H1 (cell line): ENCODE measurements around the gene KRT83. TPM values are rescaled to one million over a fixed set of nuclear protein-coding genes. Genes with fewer than 3 reads are reported as not detected.

Experiments
- CTCF ChIA-PET: fragments of 300-600 bp; sonication (Branson Sonifier 250); formaldehyde crosslinking; loops from one replicate; lab custom pipeline; 2021; ENCODE audit not compliant: partially characterized antibody; lab: Charles Lee
- POLR2A ChIA-PET: fragments of 300-600 bp; sonication (Branson Sonifier 250); formaldehyde crosslinking; loops from one replicate; lab custom pipeline; 2021; ENCODE audit warnings: inconsistent platforms; ENCODE audit not compliant: partially characterized antibody; lab: Charles Lee
- DNase-seq, 2 experiments: peaks; one replicate each; pipeline versions ENCODE4 v3.0.0 to v3.0.0-alpha.2; 2010 to 2022; ENCODE audit warnings: low spot score in 2 of 2, low read depth in 1 of 2, mixed read lengths in 1 of 2
- FAIRE-seq: peaks from 2 replicates; lab custom pipeline; 2011; peaks lifted over from hg19 to GRCh38; lab: Jason Lieb, UNC
- H2AFZ ChIP-seq: 2 replicates; pipeline ENCODE4 v1.8.1; 2012; ENCODE audit warnings: low read length, inconsistent platforms
- H2AK5ac ChIP-seq: 2 replicates; pipeline ENCODE4 v1.6.1; 2013; ENCODE audit warnings: low read depth, low read length
- H2BK120ac ChIP-seq: replicated peaks from 2 replicates; pipeline ENCODE3; 2013; ENCODE audit warnings: low read depth, low read length, inconsistent platforms
- H2BK12ac ChIP-seq: 2 replicates; pipeline ENCODE4 v1.6.1; 2013; ENCODE audit warnings: low read depth, low read length
- H2BK15ac ChIP-seq: 2 replicates; pipeline ENCODE4 v1.6.1; 2013; ENCODE audit warnings: low read length
- H2BK20ac ChIP-seq: 2 replicates; pipeline ENCODE4 v1.6.1; 2013; ENCODE audit warnings: low read length
- H2BK5ac ChIP-seq: 2 replicates; pipeline ENCODE4 v1.6.1; 2013; ENCODE audit warnings: low read depth, low read length
- H3K14ac ChIP-seq: 2 replicates; pipeline ENCODE4 v1.6.1; 2013; ENCODE audit warnings: inconsistent platforms; ENCODE audit not compliant: insufficient read length
- H3K18ac ChIP-seq: 2 replicates; pipeline ENCODE4 v1.6.1; 2013; ENCODE audit warnings: low read length; ENCODE audit errors: extremely low read depth
- H3K23ac ChIP-seq: 2 replicates; pipeline ENCODE4 v1.6.1; 2013; ENCODE audit warnings: inconsistent platforms; ENCODE audit not compliant: insufficient read length
- H3K23me2 ChIP-seq: 2 replicates; pipeline ENCODE4 v1.6.1; 2013; ENCODE audit warnings: low read depth, low read length
- H3K27ac ChIP-seq: 2 replicates; pipeline ENCODE4 v1.6.1; 2011; ENCODE audit warnings: low read depth, low read length, inconsistent platforms
- H3K27me3 ChIP-seq, 4 experiments: replicated peaks in 1 of 4; 1 replicate in 1 of 4; 2 replicates in 3 of 4; pipeline versions ENCODE4 v1.6.1 to v1.8.1; 2011 to 2013; ENCODE audit warnings: low read length in 3 of 4, mild to moderate bottlenecking in 3 of 4, inconsistent platforms in 2 of 4, mixed read lengths in 2 of 4, moderate library complexity in 1 of 4; ENCODE audit not compliant: control insufficient read depth in 3 of 4, insufficient read depth in 3 of 4; ENCODE audit errors: extremely low read depth in 1 of 4
- H3K36me3 ChIP-seq, 4 experiments: 2 replicates each; pipeline versions ENCODE4 v1.6.1 to v1.8.1; 2011 to 2013; ENCODE audit warnings: mild to moderate bottlenecking in 4 of 4, low read length in 3 of 4, moderate library complexity in 2 of 4, control low read depth in 1 of 4, inconsistent platforms in 1 of 4; ENCODE audit not compliant: insufficient read depth in 4 of 4, control insufficient read depth in 2 of 4
- H3K4ac ChIP-seq: replicated peaks from 2 replicates; pipeline ENCODE3; 2013; ENCODE audit warnings: low read length, low read depth, mixed read lengths, inconsistent platforms; ENCODE audit not compliant: insufficient read length
- H3K4me1 ChIP-seq, 4 experiments: replicated peaks in 1 of 4; 1 replicate in 1 of 4; 2 replicates in 3 of 4; pipeline versions ENCODE4 v1.6.1 to v1.8.1; 2011 to 2013; ENCODE audit warnings: low read length in 3 of 4, inconsistent platforms in 2 of 4, mixed read lengths in 1 of 4; ENCODE audit not compliant: insufficient read depth in 4 of 4, control insufficient read depth in 3 of 4
- H3K4me2 ChIP-seq, 2 experiments: 2 replicates each; pipeline versions ENCODE4 v1.6.1 to v1.8.1; 2011 to 2013; ENCODE audit warnings: low read depth in 2 of 2, low read length in 2 of 2, control low read depth in 1 of 2, inconsistent platforms in 1 of 2, mild to moderate bottlenecking in 1 of 2; ENCODE audit not compliant: insufficient read depth in 1 of 2
- H3K4me3 ChIP-seq, 4 experiments: fragments of 200-600, 300-600 bp in 1 of 4; sonication (generic), shearing (Covaris generic), sonication (Bioruptor Twin) in 1 of 4; 2 replicates each; pipeline versions ENCODE4 v1.5.1 to v1.8.1; 2011 to 2016; ENCODE audit warnings: low read length in 4 of 4, low read depth in 3 of 4, control low read depth in 2 of 4, inconsistent platforms in 2 of 4, mild to moderate bottlenecking in 2 of 4, mixed read lengths in 1 of 4, moderate library complexity in 1 of 4; ENCODE audit not compliant: insufficient read depth in 2 of 4; ENCODE audit errors: extremely low read depth in 1 of 4
- H3K56ac ChIP-seq: replicated peaks from 2 replicates; pipeline ENCODE3; 2013; ENCODE audit warnings: low read depth, mild to moderate bottlenecking, mixed read lengths, low read length, inconsistent platforms; ENCODE audit not compliant: insufficient read length
- H3K79me1 ChIP-seq: 2 replicates; pipeline ENCODE4 v1.6.1; 2013; ENCODE audit warnings: low read depth, low read length, control low read depth
- H3K79me2 ChIP-seq, 2 experiments: 2 replicates each; pipeline versions ENCODE4 v1.6.1 to v1.8.1; 2012 to 2013; ENCODE audit warnings: low read length in 2 of 2, mild to moderate bottlenecking in 2 of 2, inconsistent platforms in 1 of 2; ENCODE audit not compliant: insufficient read depth in 2 of 2, control insufficient read depth in 1 of 2
- H3K9ac ChIP-seq, 4 experiments: replicated peaks in 1 of 4; 1 replicate in 1 of 4; 2 replicates in 3 of 4; pipeline versions ENCODE4 v1.6.1 to v1.8.1; 2011 to 2013; ENCODE audit warnings: low read depth in 3 of 4, low read length in 3 of 4, control low read depth in 2 of 4, mild to moderate bottlenecking in 2 of 4, moderate library complexity in 2 of 4, inconsistent platforms in 1 of 4; ENCODE audit errors: extremely low read depth in 1 of 4
- H3K9me3 ChIP-seq, 2 experiments: 2 replicates each; pipeline versions ENCODE4 v1.6.1 to v1.8.1; 2012 to 2013; ENCODE audit warnings: mild to moderate bottlenecking in 2 of 2, moderate library complexity in 2 of 2, control low read depth in 1 of 2, inconsistent platforms in 1 of 2, low read depth in 1 of 2, low read length in 1 of 2, mixed read lengths in 1 of 2; ENCODE audit not compliant: insufficient read depth in 2 of 2
- H4K20me1 ChIP-seq, 2 experiments: replicated peaks in 1 of 2; 2 replicates each; pipeline versions ENCODE3 to v1.8.1; 2011 to 2013; ENCODE audit warnings: inconsistent platforms in 2 of 2, low read length in 2 of 2, mild to moderate bottlenecking in 1 of 2; ENCODE audit not compliant: insufficient read depth in 2 of 2, control insufficient read depth in 1 of 2
- H4K5ac ChIP-seq: 2 replicates; pipeline ENCODE4 v1.6.1; 2013; ENCODE audit warnings: low read length, low read depth, mixed read lengths, inconsistent platforms; ENCODE audit not compliant: insufficient read length
- H4K8ac ChIP-seq: 2 replicates; pipeline ENCODE4 v1.8.0; 2013; ENCODE audit warnings: mild to moderate bottlenecking, moderate library complexity, low read length, inconsistent platforms; ENCODE audit not compliant: insufficient read depth; ENCODE audit errors: extremely low read depth
- H4K91ac ChIP-seq: replicated peaks from 2 replicates; pipeline ENCODE3; 2013; ENCODE audit warnings: low read length, mixed read lengths, inconsistent platforms; ENCODE audit not compliant: insufficient read length
- WGBS, 2 experiments: shearing (Covaris generic) in 1 of 2; methylation state at CpG; one replicate each; pipeline versions ENCODE4 v1.1.6 to v1.1.7; 2013 to 2015; ENCODE audit warnings: low lambda C conversion rate in 2 of 2, mixed read lengths in 2 of 2, inconsistent platforms in 1 of 2, low coverage in 1 of 2, missing lambda C conversion rate in 1 of 2; ENCODE audit not compliant: insufficient replicate concordance in 2 of 2, insufficient coverage in 1 of 2, insufficient read length in 1 of 2; ENCODE audit errors: extremely low coverage in 1 of 2, missing lambda C conversion rate in 1 of 2; 5-methylcytosine and 5-hydroxymethylcytosine counted together
- polyA plus RNA-seq, 7 experiments: library from polyadenylated mRNA; depleted of rRNA in 3 of 7; stranded (reverse) in 5 of 7; unstranded in 2 of 7; fragments of >200 nt in 5 of 7; fragments of 200-250 nt in 2 of 7; gene quantifications; 1 replicate in 5 of 7; 2 replicates in 1 of 7; 4 replicates in 1 of 7; pipeline versions ENCODE4 v1.2.1 to v1.2.3, GENCODE V29; 2011 to 2013; ENCODE audit warnings: missing spikeins in 2 of 7, mixed read lengths in 2 of 7
- total RNA-seq: library from RNA; stranded (reverse); fragmentation: NEBNext Ultra II Directional; extraction: Animal tissue kit (Norgen Biotek cat#: 25700); gene quantifications from 2 replicates; pipeline ENCODE4 v1.2.1, GENCODE V29; 2021
- TF ChIP-seq, protein P1 (sequence below): IDR thresholded peaks from 2 replicates; pipeline ENCODE4 v1.6.1; 2012; ENCODE audit warnings: low read length, inconsistent platforms

KRT83 gene
- total and polyA plus RNA-seq, 2 of the 8 experiments (the other 6 are each of a cell fraction or from before 2014, with no cell fraction given): not detected

DNA sequence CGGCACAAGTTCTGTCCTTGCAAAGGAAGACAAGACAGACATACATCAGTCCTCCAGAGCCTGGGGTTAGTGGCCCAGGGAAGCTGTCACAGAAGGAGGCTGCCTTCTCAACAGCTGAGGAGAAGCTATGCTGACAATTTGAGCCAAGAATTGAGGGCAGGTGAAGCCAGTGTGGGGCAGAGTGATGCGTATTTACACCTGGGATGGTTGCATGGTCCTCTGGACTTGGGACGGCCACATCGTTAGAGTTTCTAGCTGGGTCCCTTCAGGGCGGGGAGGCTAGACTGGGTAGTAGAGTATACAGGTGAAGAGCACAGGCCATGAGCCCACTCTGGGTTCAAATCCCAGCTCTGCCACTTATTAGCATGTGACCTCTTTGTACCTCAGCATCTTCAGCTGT, 29.6 kb upstream of the KRT83 start:
- DNase-seq: no peak
- Histone ChIP-seq H4K5ac (no peak overlapping the region), H3K56ac (no peak overlapping the region), H3K4me1 (no peaks in the 10 kb centered on the region), H3K18ac (no peak overlapping the region), H2BK15ac (no peak overlapping the region), H3K36me3 (no peaks in the 10 kb centered on the region), H4K8ac (no peak overlapping the region), H2AK5ac (no peak overlapping the region), H3K23ac (no peak overlapping the region), H4K20me1 (no peaks in the 10 kb centered on the region), H3K27ac (no peak overlapping the region), H2BK120ac (no peak overlapping the region), H3K27me3 (no peaks in the 10 kb centered on the region), H2AFZ (no peak overlapping the region), H3K9ac (no peak overlapping the region), H4K91ac (no peak overlapping the region), H3K9me3 (no peaks in the 10 kb centered on the region), H2BK12ac (no peak overlapping the region), H3K23me2 (no peaks in the 10 kb centered on the region), H3K79me2 (no peaks in the 10 kb centered on the region), H3K4me3 (no peak overlapping the region), H2BK5ac (no peak overlapping the region), H3K79me1 (no peaks in the 10 kb centered on the region), H2BK20ac (no peak overlapping the region), H3K4me2 (no peak overlapping the region), H3K4ac (no peak overlapping the region), H3K14ac (no peak overlapping the region)
- CTCF ChIA-PET: interaction anchor here (0.8 to 10.7 kb wide), 12 partner anchors 11 to 204 kb away, joined by 3 to 88 read pairs (median 4); partner anchors contain the start of gene KRT85
- POLR2A ChIA-PET: no interaction called here
- WGBS, 2 experiments: 90% methylated on average over 5 of the region's 5 CpGs; no CpG with 5 or more reads in 1 of the 2 experiments
- no peak for FAIRE-seq
- TF ChIP-seq, protein P1, sequence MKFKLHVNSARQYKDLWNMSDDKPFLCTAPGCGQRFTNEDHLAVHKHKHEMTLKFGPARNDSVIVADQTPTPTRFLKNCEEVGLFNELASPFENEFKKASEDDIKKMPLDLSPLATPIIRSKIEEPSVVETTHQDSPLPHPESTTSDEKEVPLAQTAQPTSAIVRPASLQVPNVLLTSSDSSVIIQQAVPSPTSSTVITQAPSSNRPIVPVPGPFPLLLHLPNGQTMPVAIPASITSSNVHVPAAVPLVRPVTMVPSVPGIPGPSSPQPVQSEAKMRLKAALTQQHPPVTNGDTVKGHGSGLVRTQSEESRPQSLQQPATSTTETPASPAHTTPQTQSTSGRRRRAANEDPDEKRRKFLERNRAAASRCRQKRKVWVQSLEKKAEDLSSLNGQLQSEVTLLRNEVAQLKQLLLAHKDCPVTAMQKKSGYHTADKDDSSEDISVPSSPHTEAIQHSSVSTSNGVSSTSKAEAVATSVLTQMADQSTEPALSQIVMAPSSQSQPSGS: no peak
